Fibroblast of lung (primary cell): ENCODE measurements around the gene CCDC85C. TPM values are rescaled to one million over a fixed set of nuclear protein-coding genes. Genes with fewer than 3 reads are reported as not detected.

Experiments used
- DNase-seq, 2 donors: peaks; one replicate each; pipeline versions ENCODE4 v3.0.0 to v3.0.0-alpha.2; 2010; ENCODE audit warnings: low read depth in 2 of 2
- H2AFZ ChIP-seq: 2 replicates; pipeline ENCODE4 v1.5.1; 2012; ENCODE audit warnings: low read length, control low read depth, inconsistent platforms
- H3K27ac ChIP-seq: 2 replicates; pipeline ENCODE4 v1.5.1; 2011; ENCODE audit warnings: low read length, control low read depth; ENCODE audit not compliant: insufficient read depth
- H3K27me3 ChIP-seq: 2 replicates; pipeline ENCODE4 v1.5.1; 2011; ENCODE audit warnings: mild to moderate bottlenecking, low read length; ENCODE audit not compliant: control insufficient read depth, insufficient read depth
- H3K36me3 ChIP-seq: 2 replicates; pipeline ENCODE4 v1.5.1; 2011; ENCODE audit warnings: low read length; ENCODE audit not compliant: control insufficient read depth, insufficient read depth
- H3K4me1 ChIP-seq: 2 replicates; pipeline ENCODE4 v1.5.1; 2011; ENCODE audit warnings: low read length; ENCODE audit not compliant: control insufficient read depth, insufficient read depth; ENCODE audit errors: extremely low read depth
- H3K4me2 ChIP-seq: 2 replicates; pipeline ENCODE4 v1.5.1; 2011; ENCODE audit warnings: low read length, control low read depth; ENCODE audit not compliant: insufficient read depth; ENCODE audit errors: extremely low read depth
- H3K4me3 ChIP-seq, 4 experiments: fragments of 200-600 bp in 1 of 4; sonication (generic) in 1 of 4; replicated peaks in 1 of 4; 2 replicates each; pipeline ENCODE4 v1.5.1; 2011 to 2016; ENCODE audit warnings: low read length in 4 of 4, low read depth in 3 of 4, mild to moderate bottlenecking in 3 of 4, control low read depth in 2 of 4, inconsistent platforms in 1 of 4, mixed read lengths in 1 of 4; ENCODE audit not compliant: insufficient read depth in 1 of 4; ENCODE audit errors: control extremely low read depth in 1 of 4
- H3K79me2 ChIP-seq: 2 replicates; pipeline ENCODE4 v1.5.1; 2012; ENCODE audit warnings: mild to moderate bottlenecking, low read length, inconsistent platforms; ENCODE audit not compliant: control insufficient read depth, insufficient read depth
- H3K9ac ChIP-seq: 2 replicates; pipeline ENCODE4 v1.5.1; 2011; ENCODE audit warnings: mild to moderate bottlenecking, low read length, control low read depth; ENCODE audit not compliant: insufficient read depth
- H3K9me3 ChIP-seq: 2 replicates; pipeline ENCODE4 v1.5.1; 2012; ENCODE audit warnings: low read depth, low read length; ENCODE audit not compliant: control insufficient read depth, insufficient read depth
- H4K20me1 ChIP-seq: 2 replicates; pipeline ENCODE4 v1.5.1; 2011; ENCODE audit warnings: low read length; ENCODE audit not compliant: control insufficient read depth, insufficient read depth; ENCODE audit errors: extremely low read depth
- CTCF ChIP-seq, 2 donors: IDR thresholded peaks in 1 of 2; conservative IDR thresholded peaks in 1 of 2; 1 replicate in 1 of 2; 2 replicates in 1 of 2; pipeline ENCODE4 v1.5.1; 2011 to 2012; ENCODE audit warnings: low read length in 2 of 2, control low read depth in 1 of 2, inconsistent platforms in 1 of 2, low read depth in 1 of 2, mild to moderate bottlenecking in 1 of 2
- EZH2 ChIP-seq: IDR thresholded peaks from 2 replicates; pipeline ENCODE4 v1.5.1; 2012; ENCODE audit warnings: low read length, control low read depth, mild to moderate bottlenecking; ENCODE audit errors: missing control alignments
- polyA plus RNA-seq, 2 donors: library from polyadenylated mRNA; depleted of rRNA in 1 of 2; stranded (reverse) in 1 of 2; unstranded in 1 of 2; fragments of >200 nt; gene quantifications; 2 replicates each; pipeline ENCODE4 v1.2.1, GENCODE V29; 2011 to 2012; ENCODE audit warnings: missing spikeins in 1 of 2
- total RNA-seq: library from RNA; depleted of rRNA; stranded (reverse); fragments of >200 nt; gene quantifications from 2 replicates; pipeline ENCODE4 v1.2.1, GENCODE V29; 2014

Gene CCDC85C
- total and polyA plus RNA-seq, 2 donors (not counting 1 experiment from before 2014, with no cell fraction given), result 4.6 to 9.6 TPM

- H3K4me2 ChIP-seq, result no peak overlapping the region
- no peak overlapping the region for H3K9ac ChIP-seq
- peaks cover 1% of the 10 kb centered on the region for H3K79me2 ChIP-seq
- no peak overlapping the region for H2AFZ ChIP-seq
- no peaks in the 10 kb centered on the region for H3K9me3 ChIP-seq
- no peak overlapping the region for H3K27ac ChIP-seq
- DNase-seq, result peak in 1 of 2 donors; percentile 56
- no peak overlapping the region for H3K4me3 ChIP-seq
- no peaks in the 10 kb centered on the region for H3K27me3 ChIP-seq
- no peaks in the 10 kb centered on the region for H3K36me3 ChIP-seq
- peaks cover 15% of the 10 kb centered on the region for H3K4me1 ChIP-seq
- no peaks in the 10 kb centered on the region for H4K20me1 ChIP-seq
- TF ChIP-seq EZH2 (no peak), CTCF (conservative IDR thresholded peaks at IDR 0.05 in 1 of 2, IDR thresholded peaks at IDR 0.05 in 1 of 2; ENCODE audit: low read depth in 1 of 2, low read length in 2 of 2) (peak in 1 of 2 donors; percentile 18)
These were observed 65.7 kb downstream of the CCDC85C start for GRCh38 chr14:99538275-99538674.

- H3K9me3 ChIP-seq, result no peaks in the 10 kb centered on the region
- TF ChIP-seq EZH2, result no peak
- TF ChIP-seq CTCF (conservative IDR thresholded peaks at IDR 0.05 in 1 of 2, IDR thresholded peaks at IDR 0.05 in 1 of 2; ENCODE audit: low read depth in 1 of 2, low read length in 2 of 2), result no peak
- H3K9ac ChIP-seq, result no peak overlapping the region
- H3K4me3 ChIP-seq, result no peak overlapping the region
- peak; percentile 78 to 91 for DNase-seq
- no peak overlapping the region for H2AFZ ChIP-seq
- H3K36me3 ChIP-seq, result no peaks in the 10 kb centered on the region
- no peaks in the 10 kb centered on the region for H4K20me1 ChIP-seq
- H3K27me3 ChIP-seq, result no peaks in the 10 kb centered on the region
- peaks cover 15% of the 10 kb centered on the region for H3K4me1 ChIP-seq
- no peak overlapping the region for H3K4me2 ChIP-seq
- no peak overlapping the region for H3K27ac ChIP-seq
- peaks cover 1% of the 10 kb centered on the region for H3K79me2 ChIP-seq
These were observed 66.6 kb downstream of the CCDC85C start for GRCh38 chr14:99537399-99537798.

- no peaks in the 10 kb centered on the region for H3K9me3 ChIP-seq
- H3K79me2 ChIP-seq, result peaks cover 1% of the 10 kb centered on the region
- no peak overlapping the region for H2AFZ ChIP-seq
- H3K4me1 ChIP-seq, result peaks cover 15% of the 10 kb centered on the region
- no peak overlapping the region for H3K4me2 ChIP-seq
- H3K4me3 ChIP-seq, result no peak overlapping the region
- no peak for DNase-seq
- H3K36me3 ChIP-seq, result no peaks in the 10 kb centered on the region
- TF ChIP-seq CTCF (conservative IDR thresholded peaks at IDR 0.05 in 1 of 2, IDR thresholded peaks at IDR 0.05 in 1 of 2; ENCODE audit: low read depth in 1 of 2, low read length in 2 of 2) (no peak), EZH2 (no peak)
- H3K27me3 ChIP-seq, result no peaks in the 10 kb centered on the region
- H3K27ac ChIP-seq, result no peak overlapping the region
- no peak overlapping the region for H3K9ac ChIP-seq
- H4K20me1 ChIP-seq, result no peaks in the 10 kb centered on the region
These were observed 67.9 kb downstream of the CCDC85C start for GRCh38 chr14:99535908-99536778.
